Hematopoietic multipotent progenitor cell treated with erythropoietin and hydrocortisone succinate and interleukin-3 and kit ligand, for 4 days (in vitro differentiated cells): ENCODE data around the gene BAD.
A peak's percentile ranks its signal among the peaks of the same experiment; 100 is the strongest.
"Not testable (repeated sequence)": the region's sequence is repeated elsewhere in the genome, so short reads cannot be mapped to it uniquely, and the experiment has no call there.

Experiments
- DNase-seq: peaks from one replicate; pipeline ENCODE4 v3.0.0-alpha.2; 2015

BAD gene

GRCh38 chr11:64314805-64315561, 30.5 kb upstream of the BAD start:
- DNase-seq = no peak

- no peak for DNase-seq
Measured at GRCh38 chr11:64314146-64314804, 29.8 kb upstream of the BAD start.

DNA sequence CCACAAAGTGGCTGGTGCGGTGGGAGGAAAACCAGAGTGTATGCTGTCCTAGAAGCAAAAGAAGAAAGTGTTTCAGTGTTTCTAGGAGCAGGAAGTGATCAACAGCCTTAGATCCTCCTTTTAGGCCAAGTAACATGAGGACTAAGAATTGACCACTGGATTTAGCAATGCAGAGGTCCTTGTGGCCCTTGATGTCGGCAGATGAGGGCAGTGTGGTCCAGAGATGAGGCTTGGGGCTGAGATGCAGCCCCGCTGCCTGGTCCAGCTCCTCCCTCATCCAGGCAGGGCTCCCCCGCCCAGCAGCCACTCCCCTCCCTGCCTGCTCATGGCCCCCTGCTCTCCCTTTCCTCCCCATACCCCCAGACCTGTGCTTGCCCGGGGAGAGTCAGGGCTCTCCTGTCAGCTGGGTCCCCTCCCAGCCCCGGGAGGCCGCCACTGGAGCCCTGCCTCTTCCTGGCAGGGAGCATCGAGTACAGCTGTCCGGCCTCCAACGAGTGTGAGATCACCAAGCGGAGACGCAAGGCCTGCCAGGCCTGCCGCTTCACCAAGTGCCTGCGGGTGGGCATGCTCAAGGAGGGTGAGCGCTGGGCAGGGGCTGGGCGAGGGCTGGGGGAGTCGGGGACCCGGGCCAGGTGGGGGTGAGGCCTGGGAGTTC, 29.2 kb upstream of the BAD start:
- DNase-seq = no peak

DNA sequence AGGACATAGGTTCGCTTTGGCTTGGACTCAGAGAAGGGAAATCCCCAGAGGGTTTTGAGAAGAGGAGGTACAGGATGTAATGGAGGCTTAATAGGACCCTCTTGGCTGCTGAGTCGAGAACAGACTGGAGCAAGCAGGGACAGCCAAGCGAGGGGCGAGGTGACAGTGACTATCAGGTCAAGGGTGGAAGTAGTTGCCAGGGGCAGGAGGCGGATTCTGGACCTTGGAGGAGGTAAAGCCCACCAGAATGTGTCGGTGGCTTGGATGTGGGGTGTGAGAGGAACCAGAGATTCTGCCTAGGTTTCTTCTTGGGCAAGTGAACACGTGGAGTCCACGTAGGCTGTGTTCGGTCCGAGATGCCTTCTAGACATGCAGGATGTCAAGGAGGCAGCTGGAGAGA, 28.5 kb upstream of the BAD start:
- DNase-seq = no peak

GRCh38 chr11:64307795-64308194, 23.3 kb upstream of the BAD start:
- not testable (repeated sequence) for DNase-seq

DNA sequence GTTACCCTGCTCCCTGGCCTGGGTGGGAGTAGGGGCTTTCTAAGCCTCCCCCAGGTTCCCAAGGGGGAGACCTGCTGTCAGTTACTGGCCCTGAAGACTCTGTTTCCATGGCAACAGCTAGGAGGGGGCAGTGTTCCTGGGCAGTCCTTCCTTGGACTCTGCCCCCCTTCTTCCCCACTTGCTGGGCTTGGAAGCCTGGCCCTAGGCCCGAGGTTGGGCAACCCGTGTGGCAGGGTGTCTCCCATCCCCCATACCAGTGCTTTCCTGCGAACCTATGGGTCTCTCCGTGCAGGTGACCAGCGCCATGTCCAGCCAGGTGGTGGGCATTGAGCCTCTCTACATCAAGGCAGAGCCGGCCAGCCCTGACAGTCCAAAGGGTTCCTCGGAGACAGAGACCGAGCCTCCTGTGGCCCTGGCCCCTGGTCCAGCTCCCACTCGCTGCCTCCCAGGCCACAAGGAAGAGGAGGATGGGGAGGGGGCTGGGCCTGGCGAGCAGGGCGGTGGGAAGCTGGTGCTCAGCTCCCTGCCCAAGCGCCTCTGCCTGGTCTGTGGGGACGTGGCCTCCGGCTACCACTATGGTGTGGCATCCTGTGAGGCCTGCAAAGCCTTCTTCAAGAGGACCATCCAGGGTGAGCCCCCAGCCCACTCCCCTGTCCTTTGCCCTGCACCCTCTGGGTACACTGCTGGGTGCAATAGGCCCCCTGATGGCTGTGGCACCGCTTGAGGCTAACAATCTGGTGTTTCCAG, 22.6 kb upstream of the BAD start:
- peak; percentile 42 for DNase-seq

GRCh38 chr11:64306563-64306875, 22.1 kb upstream of the BAD start:
- no peak for DNase-seq

DNA sequence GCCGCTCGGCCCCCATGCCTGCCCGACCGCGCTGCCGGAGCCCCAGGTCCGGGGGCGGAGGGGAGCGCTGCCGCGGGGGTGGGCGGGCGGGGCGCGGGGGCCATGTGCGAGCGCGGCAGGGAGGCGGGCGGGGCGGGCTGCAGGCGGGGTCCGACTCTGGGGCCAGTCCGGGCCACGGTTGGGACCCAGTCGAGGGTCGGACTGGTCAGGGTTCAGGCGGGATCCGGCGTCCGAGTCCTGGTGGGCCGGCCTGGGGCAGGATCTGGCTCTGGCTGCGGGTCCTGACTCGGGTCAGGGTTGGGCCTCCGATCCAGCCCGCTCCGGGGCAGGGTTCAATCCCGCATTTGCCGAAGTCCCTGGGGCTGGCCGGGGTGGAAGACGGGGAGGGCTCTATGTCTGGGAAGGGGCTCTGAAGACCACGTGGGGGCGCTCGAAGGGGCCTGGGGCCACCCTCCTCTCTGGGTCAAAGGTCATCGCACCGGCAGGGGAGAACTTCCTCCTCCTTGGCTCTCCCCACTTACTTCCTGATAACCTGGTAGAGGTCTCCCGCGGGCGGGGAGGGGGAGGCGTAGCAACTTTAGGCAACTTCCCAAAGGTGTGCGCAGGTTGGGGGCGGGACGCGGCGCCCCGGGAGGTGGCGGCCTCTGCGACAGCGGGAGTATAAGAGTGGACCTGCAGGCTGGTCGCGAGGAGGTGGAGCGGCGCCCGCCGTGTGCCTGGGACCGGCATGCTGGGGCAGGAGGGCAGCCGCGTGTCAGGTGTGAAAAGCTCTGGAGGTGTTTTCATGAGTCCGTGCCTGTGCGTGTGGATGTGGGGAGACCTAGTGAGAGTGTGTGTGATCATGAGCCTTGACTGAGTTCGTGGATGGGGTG, 21.5 kb upstream of the BAD start:
- peak; percentile 91 for DNase-seq

DNA sequence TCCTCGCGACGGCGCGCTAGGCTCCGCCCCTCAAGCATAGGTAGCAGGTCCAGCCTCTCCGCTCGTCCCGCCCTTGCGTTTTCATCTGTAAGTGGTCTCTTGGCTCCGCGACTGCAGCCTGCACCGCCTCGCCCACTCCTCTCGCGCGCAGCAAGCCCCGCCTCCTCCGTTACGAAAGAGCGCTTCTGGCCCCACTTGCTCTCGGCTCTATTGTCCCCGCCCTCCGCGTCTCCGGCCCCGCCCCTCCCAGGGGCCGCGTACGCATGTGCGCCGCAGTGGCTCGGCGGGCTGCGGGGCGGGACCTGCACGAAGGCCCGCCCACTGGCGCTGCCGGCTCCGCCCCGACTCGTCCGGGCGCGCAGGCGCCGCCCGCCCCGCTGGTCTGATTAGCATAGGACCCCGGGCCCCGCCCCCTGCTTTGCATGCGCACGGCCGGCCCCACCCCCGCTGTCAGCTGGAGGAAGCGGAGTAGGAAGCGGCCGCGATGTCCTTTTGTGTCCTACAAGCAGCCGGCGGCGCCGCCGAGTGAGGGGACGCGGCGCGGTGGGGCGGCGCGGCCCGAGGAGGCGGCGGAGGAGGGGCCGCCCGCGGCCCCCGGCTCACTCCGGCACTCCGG, 20.7 kb upstream of the BAD start, which contains the start of gene ESRRA:
TSS of gene ESRRA (plus strand) at position 450 of the 616 bp plus-strand sequence. CDS start 1,656 bp downstream, outside the sequence.
- peak; percentile 100 for DNase-seq

DNA sequence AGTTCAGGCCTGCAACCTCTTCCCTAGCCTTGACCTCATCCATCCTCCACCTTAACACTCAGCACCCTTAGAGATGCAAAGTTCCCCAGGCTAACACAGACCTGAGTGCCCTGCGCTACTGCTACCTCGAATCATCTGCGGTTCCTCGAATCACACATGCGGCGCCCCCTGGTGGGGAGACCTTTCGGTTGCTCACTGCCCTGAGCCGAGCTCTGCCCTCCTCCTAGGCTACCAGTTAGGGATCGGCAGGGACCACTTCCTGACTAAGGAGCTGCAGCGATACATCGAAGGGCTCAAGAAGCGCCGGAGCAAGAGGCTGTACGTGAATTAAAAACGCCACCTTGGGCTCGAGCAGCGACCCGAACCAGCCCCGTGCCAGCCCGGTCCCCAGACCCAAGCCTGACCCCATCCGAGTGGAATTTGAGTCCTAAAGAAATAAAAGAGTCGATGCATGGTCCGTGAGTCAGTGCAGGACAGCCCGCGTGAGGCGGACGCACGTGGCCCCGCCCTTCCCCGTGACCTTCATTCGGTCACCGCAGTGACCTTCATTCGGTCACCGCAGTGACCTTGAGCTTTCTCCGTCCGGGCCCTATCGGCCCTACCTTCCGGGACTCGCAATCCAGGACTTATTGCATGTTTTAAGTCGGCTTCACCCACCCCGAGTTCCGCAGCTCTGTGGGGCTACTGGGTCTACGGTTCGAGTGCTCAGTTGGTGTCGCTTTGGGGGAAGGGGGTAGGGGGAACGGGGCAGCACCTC, 20.0 kb upstream of the BAD start:
- DNase-seq = peak; percentile 98

- DNase-seq = no peak
Measured at GRCh38 chr11:64304032-64304315, 19.5 kb upstream of the BAD start.

DNA sequence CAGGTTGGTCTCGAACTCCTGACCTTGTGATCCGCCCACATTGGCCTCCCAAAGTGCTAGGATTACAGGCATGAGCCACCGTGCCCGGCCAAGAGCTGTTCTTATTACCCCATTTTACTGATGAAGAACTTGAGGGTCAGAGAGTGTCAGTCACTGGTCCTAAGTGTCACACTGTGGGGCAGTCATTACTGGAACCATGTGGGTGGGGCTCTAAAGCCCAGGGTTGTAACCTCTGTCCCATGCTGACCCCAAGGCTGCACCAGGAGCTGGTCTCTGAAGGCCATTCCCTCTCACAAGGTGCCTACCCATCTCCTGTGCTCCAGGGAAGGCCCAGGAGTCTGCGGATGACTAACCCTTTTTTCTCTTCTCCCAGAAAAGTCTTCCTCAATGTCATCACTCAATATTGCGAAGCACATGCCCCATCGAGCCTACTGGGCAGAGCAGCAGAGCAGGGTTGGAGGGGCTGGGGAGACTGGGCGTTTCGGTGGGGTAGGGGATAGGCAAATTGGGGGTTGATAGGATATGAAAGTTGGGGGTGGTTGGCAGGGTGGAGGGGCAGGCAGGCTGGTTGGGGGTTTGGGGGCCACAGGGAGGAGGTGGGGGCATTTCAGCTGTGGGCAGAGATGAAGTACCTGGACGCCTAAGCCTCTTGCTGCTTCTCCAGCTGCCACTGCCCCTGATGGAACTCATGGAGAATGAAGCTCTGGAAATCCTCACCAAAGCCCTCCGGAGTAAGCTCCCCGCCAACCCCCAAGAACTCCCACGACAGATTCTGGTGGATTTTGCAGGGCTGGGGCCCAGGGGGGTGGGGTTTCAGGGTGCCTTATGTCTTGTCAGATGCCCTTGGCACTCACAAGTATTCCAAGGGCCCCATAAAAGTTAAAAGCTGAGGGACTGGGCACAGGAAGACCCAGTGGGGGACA, 18.9 kb upstream of the BAD start:
- no peak for DNase-seq

DNA sequence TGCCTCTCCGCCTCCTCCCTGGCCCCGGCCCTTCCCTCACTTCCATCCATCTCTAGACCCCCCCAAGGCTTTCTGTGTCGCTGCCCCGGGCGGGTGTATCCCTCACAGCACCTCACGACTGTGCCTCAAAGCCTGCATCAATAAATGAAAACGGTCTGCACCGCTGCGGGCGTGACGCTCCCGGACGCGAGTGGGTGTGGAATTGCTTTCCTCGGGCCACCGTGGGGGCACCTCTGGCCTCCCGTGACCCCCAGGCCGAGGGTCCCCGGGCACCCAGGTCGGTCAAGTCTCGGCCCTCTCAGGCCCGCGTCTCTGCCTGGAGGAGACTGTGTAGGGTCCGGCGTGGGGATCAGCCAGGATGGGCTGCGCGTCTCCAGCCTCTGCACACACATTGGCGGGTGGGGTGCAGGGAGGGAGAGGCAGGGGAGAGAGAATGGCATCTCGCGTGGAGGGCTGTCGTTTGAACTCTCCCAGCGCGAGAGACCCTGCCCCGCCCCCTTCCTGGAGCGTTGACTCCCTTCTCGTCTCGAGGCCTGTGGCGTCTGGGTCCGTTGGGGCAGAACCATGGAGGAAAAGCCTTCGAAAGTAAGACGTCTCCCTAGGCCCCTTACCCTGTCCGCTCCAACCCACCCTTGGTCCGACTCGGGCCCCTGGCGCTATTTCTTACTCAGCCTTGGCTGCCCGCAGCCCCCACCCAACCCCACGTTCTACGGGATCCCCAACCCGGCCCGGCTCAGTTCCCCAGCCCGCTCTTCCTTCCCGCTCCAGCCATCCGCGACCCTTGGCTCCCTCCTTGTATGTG, 15.6 kb upstream of the BAD start, which contains the start of gene CATSPERZ:
TSS of gene CATSPERZ (plus strand) at position 512 of the 802 bp plus-strand sequence. CDS start at position 565, 53 bp downstream.
- no peak for DNase-seq

DNA sequence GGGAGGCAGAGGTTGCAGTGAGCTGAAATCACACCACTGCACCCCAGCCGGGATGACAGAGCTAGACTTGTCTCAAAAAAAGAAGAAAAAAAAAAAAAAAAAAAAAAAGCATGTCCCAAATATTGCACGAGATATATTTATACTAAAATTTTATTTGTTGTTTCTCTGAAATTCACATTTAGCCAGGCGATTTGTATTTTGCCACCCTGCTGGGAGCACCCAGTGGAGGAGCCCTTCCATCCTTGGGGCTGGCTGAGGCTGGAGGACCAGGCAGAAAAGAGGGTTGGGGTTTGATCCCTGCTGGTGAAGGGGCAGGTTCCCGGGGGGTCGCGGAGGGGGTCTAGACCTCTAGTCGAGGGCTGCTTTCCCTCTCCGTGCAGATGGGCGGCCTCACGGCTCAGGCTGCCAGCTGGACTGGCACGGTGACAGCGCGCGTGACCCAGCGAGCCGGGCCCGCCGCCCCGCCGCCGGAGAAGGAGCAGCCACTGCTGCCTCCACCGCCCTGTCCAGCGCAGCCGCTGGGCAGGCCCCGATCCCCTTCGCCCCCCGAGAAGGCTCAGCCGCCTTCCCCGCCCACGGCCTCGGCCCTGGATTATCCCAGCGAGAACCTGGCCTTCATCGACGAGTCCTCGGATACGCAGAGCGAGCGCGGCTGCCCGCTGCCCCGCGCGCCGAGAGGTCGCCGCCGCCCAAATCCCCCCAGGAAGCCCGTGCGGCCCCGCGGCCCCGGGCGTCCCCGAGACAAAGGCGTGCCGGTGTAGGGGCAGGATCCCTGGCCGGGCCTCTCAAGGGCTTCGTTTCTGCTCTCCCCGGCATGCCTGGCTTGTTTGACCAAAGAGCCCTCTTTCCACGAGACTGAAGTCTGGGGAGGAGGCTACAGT, 14.7 kb upstream of the BAD start:
- peak; percentile 48 for DNase-seq

DNA sequence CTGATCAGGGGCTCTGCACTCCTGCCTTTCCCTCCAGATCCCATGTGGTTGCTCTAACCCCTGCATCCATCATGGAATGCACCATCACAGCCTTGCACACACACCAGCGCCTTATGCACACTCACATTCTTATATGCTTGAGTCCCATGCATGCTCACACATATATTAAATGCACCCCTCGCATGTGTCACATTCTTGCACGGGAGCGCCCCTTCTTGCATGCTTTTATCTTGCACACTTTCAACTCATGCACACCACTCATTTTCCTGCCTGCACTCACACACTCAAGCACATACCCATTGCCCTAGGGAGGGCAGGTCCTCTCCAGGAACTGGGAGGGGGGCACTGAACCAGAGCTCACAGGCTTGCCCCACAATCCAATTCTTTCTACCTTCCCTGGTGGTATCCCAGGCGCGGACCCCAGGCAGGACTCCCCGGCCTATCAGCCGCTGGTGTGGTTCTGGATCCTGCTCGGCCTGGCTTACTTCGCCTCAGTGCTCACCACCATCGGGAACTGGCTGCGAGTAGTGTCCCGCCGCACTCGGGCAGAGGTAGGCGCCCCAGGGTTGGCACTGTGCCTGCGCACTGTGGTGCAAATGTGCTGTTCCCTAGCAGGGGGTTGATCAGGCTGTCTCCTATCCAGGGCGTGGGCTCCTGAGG, 13.4 kb upstream of the BAD start:
- DNase-seq = peak; percentile 62

- DNase-seq = no peak
Measured at GRCh38 chr11:64296830-64297698, 12.6 kb upstream of the BAD start.

GRCh38 chr11:64296236-64296635, 11.8 kb upstream of the BAD start:
- DNase-seq = no peak
